Activated CD4-positive, alpha-beta T cell treated with anti-CD3 and anti-CD28 coated beads for 1 hour (primary cell): Measurements from ENCODE around the gene SCN7A.
"Not testable (repeated sequence)": the region's sequence is repeated elsewhere in the genome, so short reads cannot be mapped to it uniquely, and the experiment has no call there.

Source experiments
- DNase-seq: peaks from one replicate; pipeline ENCODE4 v3.0.0-alpha.2; 2020

The SCN7A gene

GRCh38 chr2:166494140-166494624 lies at the start of gene SCN7A:
TSS of gene SCN7A (minus strand) at chr2:166494249. CDS start at chr2:166477696, 16,553 bp downstream.
- DNase-seq = no peak

- no peak for DNase-seq
Measured at GRCh38 chr2:166539340-166540162, 45.5 kb upstream of the SCN7A start.

- DNase-seq = no peak
Measured at GRCh38 chr2:166536111-166536510, 42.1 kb upstream of the SCN7A start.

GRCh38 chr2:166521155-166521554 lies 27.1 kb upstream of the SCN7A start:
- DNase-seq = no peak

GRCh38 chr2:166520604-166521003 lies 26.6 kb upstream of the SCN7A start:
- no peak for DNase-seq

GRCh38 chr2:166519391-166519962 lies 25.4 kb upstream of the SCN7A start:
- DNase-seq = no peak

- no peak for DNase-seq
Measured at GRCh38 chr2:166518634-166519390, 24.8 kb upstream of the SCN7A start.

GRCh38 chr2:166517533-166518061 lies 23.5 kb upstream of the SCN7A start:
- no peak for DNase-seq

GRCh38 chr2:166516712-166517303 lies 22.8 kb upstream of the SCN7A start:
- no peak for DNase-seq

GRCh38 chr2:166513952-166514351 lies 19.9 kb upstream of the SCN7A start:
- no peak for DNase-seq

GRCh38 chr2:166499281-166499680 lies 5.2 kb upstream of the SCN7A start:
- DNase-seq = no peak

GRCh38 chr2:166491461-166491860 lies 2.6 kb downstream of the SCN7A start:
- DNase-seq = no peak

- DNase-seq = no peak
Measured at GRCh38 chr2:166487171-166487570, 6.9 kb downstream of the SCN7A start.

GRCh38 chr2:166485558-166486178 lies 8.4 kb downstream of the SCN7A start:
- DNase-seq = no peak

- DNase-seq = no peak
Measured at GRCh38 chr2:166472332-166472731, 21.7 kb downstream of the SCN7A start.

- DNase-seq = no peak
Measured at GRCh38 chr2:166468124-166469024, 25.7 kb downstream of the SCN7A start.

- no peak for DNase-seq
Measured at GRCh38 chr2:166464187-166464586, 29.9 kb downstream of the SCN7A start.

GRCh38 chr2:166463640-166464039 lies 30.4 kb downstream of the SCN7A start:
- no peak for DNase-seq

GRCh38 chr2:166458674-166459073 lies 35.4 kb downstream of the SCN7A start:
- DNase-seq = no peak

- DNase-seq = not testable (repeated sequence)
Measured at GRCh38 chr2:166455823-166456222, 38.2 kb downstream of the SCN7A start.

- no peak for DNase-seq
Measured at GRCh38 chr2:166454006-166454595, 39.9 kb downstream of the SCN7A start.
